ENCODE data around the gene FAM171A1.
"Not testable (repeated sequence)": the region's sequence is repeated elsewhere in the genome, so short reads cannot be mapped to it uniquely, and the experiment has no call there.

Gene FAM171A1

GRCh38 chr10:15342970-15343369 is 28.1 kb downstream of the FAM171A1 start:
- Histone ChIP-seq H3K4me3 (ENCODE audit: low read depth in 1 of 2, low read length in 2 of 2) (no peak overlapping the region), H3K27ac (ENCODE audit: low read depth, low read length) (no peak overlapping the region), H3K9ac (ENCODE audit: low read length) (no peak overlapping the region), H3K9me3 (ENCODE audit: low read length) (no peaks in the 10 kb centered on the region), H3K4me1 (ENCODE audit: insufficient read depth, low read length) (no peaks in the 10 kb centered on the region), H3K36me3 (ENCODE audit: insufficient read depth, low read length) (no peaks in the 10 kb centered on the region), H3K27me3 (ENCODE audit: control insufficient read depth in 1 of 2, insufficient read depth in 2 of 2, low read length in 2 of 2) (no peaks in the 10 kb centered on the region)

- no peaks in the 10 kb centered on the region for H3K36me3 ChIP-seq (ENCODE audit: insufficient read depth, low read length)
- H3K4me3 ChIP-seq (ENCODE audit: low read depth in 1 of 2, low read length in 2 of 2): no peak overlapping the region
- no peak overlapping the region for H3K27ac ChIP-seq (ENCODE audit: low read depth, low read length)
- no peak overlapping the region for H3K9ac ChIP-seq (ENCODE audit: low read length)
- no peaks in the 10 kb centered on the region for H3K4me1 ChIP-seq (ENCODE audit: insufficient read depth, low read length)
- no peaks in the 10 kb centered on the region for H3K9me3 ChIP-seq (ENCODE audit: low read length)
- H3K27me3 ChIP-seq (ENCODE audit: control insufficient read depth in 1 of 2, insufficient read depth in 2 of 2, low read length in 2 of 2): no peaks in the 10 kb centered on the region
Observed at GRCh38 chr10:15341502-15342128, 29.5 kb downstream of the FAM171A1 start.

- no peak overlapping the region for H3K27ac ChIP-seq (ENCODE audit: low read depth, low read length)
- no peaks in the 10 kb centered on the region for H3K27me3 ChIP-seq (ENCODE audit: control insufficient read depth in 1 of 2, insufficient read depth in 2 of 2, low read length in 2 of 2)
- H3K4me3 ChIP-seq (ENCODE audit: low read depth in 1 of 2, low read length in 2 of 2): no peak overlapping the region
- H3K9me3 ChIP-seq (ENCODE audit: low read length): no peaks in the 10 kb centered on the region
- no peaks in the 10 kb centered on the region for H3K36me3 ChIP-seq (ENCODE audit: insufficient read depth, low read length)
- H3K4me1 ChIP-seq (ENCODE audit: insufficient read depth, low read length): no peaks in the 10 kb centered on the region
- H3K9ac ChIP-seq (ENCODE audit: low read length): no peak overlapping the region
Observed at GRCh38 chr10:15339892-15340291, 31.2 kb downstream of the FAM171A1 start.

GRCh38 chr10:15337441-15337923 is 33.6 kb downstream of the FAM171A1 start:
- H3K36me3 ChIP-seq (ENCODE audit: insufficient read depth, low read length); H3K4me3 ChIP-seq (ENCODE audit: low read depth in 1 of 2, low read length in 2 of 2); H3K9me3 ChIP-seq (ENCODE audit: low read length); H3K4me1 ChIP-seq (ENCODE audit: insufficient read depth, low read length); H3K27ac ChIP-seq (ENCODE audit: low read depth, low read length); H3K27me3 ChIP-seq (ENCODE audit: control insufficient read depth in 1 of 2, insufficient read depth in 2 of 2, low read length in 2 of 2); H3K9ac ChIP-seq (ENCODE audit: low read length): not testable (repeated sequence)

GRCh38 chr10:15336211-15336610 is 34.9 kb downstream of the FAM171A1 start:
- H3K9me3 ChIP-seq (ENCODE audit: low read length): no peaks in the 10 kb centered on the region
- no peak overlapping the region for H3K9ac ChIP-seq (ENCODE audit: low read length)
- H3K4me1 ChIP-seq (ENCODE audit: insufficient read depth, low read length): no peaks in the 10 kb centered on the region
- no peak overlapping the region for H3K4me3 ChIP-seq (ENCODE audit: low read depth in 1 of 2, low read length in 2 of 2)
- no peak overlapping the region for H3K27ac ChIP-seq (ENCODE audit: low read depth, low read length)
- H3K27me3 ChIP-seq (ENCODE audit: control insufficient read depth in 1 of 2, insufficient read depth in 2 of 2, low read length in 2 of 2): no peaks in the 10 kb centered on the region
- H3K36me3 ChIP-seq (ENCODE audit: insufficient read depth, low read length): no peaks in the 10 kb centered on the region

- Histone ChIP-seq H3K4me1 (ENCODE audit: insufficient read depth, low read length) (no peaks in the 10 kb centered on the region), H3K27ac (ENCODE audit: low read depth, low read length) (no peak overlapping the region), H3K27me3 (ENCODE audit: control insufficient read depth in 1 of 2, insufficient read depth in 2 of 2, low read length in 2 of 2) (no peaks in the 10 kb centered on the region), H3K4me3 (ENCODE audit: low read depth in 1 of 2, low read length in 2 of 2) (no peak overlapping the region), H3K36me3 (ENCODE audit: insufficient read depth, low read length) (no peaks in the 10 kb centered on the region), H3K9me3 (ENCODE audit: low read length) (no peaks in the 10 kb centered on the region), H3K9ac (ENCODE audit: low read length) (no peak overlapping the region)
Observed at GRCh38 chr10:15335508-15335907, 35.6 kb downstream of the FAM171A1 start.

GRCh38 chr10:15334650-15335323 is 36.3 kb downstream of the FAM171A1 start:
- no peak overlapping the region for H3K27ac ChIP-seq (ENCODE audit: low read depth, low read length)
- H3K27me3 ChIP-seq (ENCODE audit: control insufficient read depth in 1 of 2, insufficient read depth in 2 of 2, low read length in 2 of 2): no peaks in the 10 kb centered on the region
- H3K4me1 ChIP-seq (ENCODE audit: insufficient read depth, low read length): no peaks in the 10 kb centered on the region
- no peaks in the 10 kb centered on the region for H3K9me3 ChIP-seq (ENCODE audit: low read length)
- no peak overlapping the region for H3K9ac ChIP-seq (ENCODE audit: low read length)
- H3K36me3 ChIP-seq (ENCODE audit: insufficient read depth, low read length): no peaks in the 10 kb centered on the region
- no peak overlapping the region for H3K4me3 ChIP-seq (ENCODE audit: low read depth in 1 of 2, low read length in 2 of 2)

GRCh38 chr10:15333909-15334649 is 37.0 kb downstream of the FAM171A1 start:
- Histone ChIP-seq H3K27ac (ENCODE audit: low read depth, low read length) (no peak overlapping the region), H3K9me3 (ENCODE audit: low read length) (no peaks in the 10 kb centered on the region), H3K9ac (ENCODE audit: low read length) (no peak overlapping the region), H3K36me3 (ENCODE audit: insufficient read depth, low read length) (no peaks in the 10 kb centered on the region), H3K4me1 (ENCODE audit: insufficient read depth, low read length) (no peaks in the 10 kb centered on the region), H3K27me3 (ENCODE audit: control insufficient read depth in 1 of 2, insufficient read depth in 2 of 2, low read length in 2 of 2) (no peaks in the 10 kb centered on the region), H3K4me3 (ENCODE audit: low read depth in 1 of 2, low read length in 2 of 2) (no peak overlapping the region)

GRCh38 chr10:15333181-15333580 is 37.9 kb downstream of the FAM171A1 start:
- not testable (repeated sequence) for H3K27me3 ChIP-seq (ENCODE audit: control insufficient read depth in 1 of 2, insufficient read depth in 2 of 2, low read length in 2 of 2); H3K27ac ChIP-seq (ENCODE audit: low read depth, low read length); H3K9me3 ChIP-seq (ENCODE audit: low read length); H3K4me3 ChIP-seq (ENCODE audit: low read depth in 1 of 2, low read length in 2 of 2); H3K36me3 ChIP-seq (ENCODE audit: insufficient read depth, low read length); H3K4me1 ChIP-seq (ENCODE audit: insufficient read depth, low read length); H3K9ac ChIP-seq (ENCODE audit: low read length)

- no peaks in the 10 kb centered on the region for H3K4me1 ChIP-seq (ENCODE audit: insufficient read depth, low read length)
- no peak overlapping the region for H3K9ac ChIP-seq (ENCODE audit: low read length)
- H3K9me3 ChIP-seq (ENCODE audit: low read length): no peaks in the 10 kb centered on the region
- H3K36me3 ChIP-seq (ENCODE audit: insufficient read depth, low read length): no peaks in the 10 kb centered on the region
- no peak overlapping the region for H3K27ac ChIP-seq (ENCODE audit: low read depth, low read length)
- H3K4me3 ChIP-seq (ENCODE audit: low read depth in 1 of 2, low read length in 2 of 2): no peak overlapping the region
- no peaks in the 10 kb centered on the region for H3K27me3 ChIP-seq (ENCODE audit: control insufficient read depth in 1 of 2, insufficient read depth in 2 of 2, low read length in 2 of 2)
Observed at GRCh38 chr10:15331461-15331860, 39.6 kb downstream of the FAM171A1 start.

GRCh38 chr10:15329437-15329836 is 41.7 kb downstream of the FAM171A1 start:
- Histone ChIP-seq H3K9ac (ENCODE audit: low read length) (no peak overlapping the region), H3K27ac (ENCODE audit: low read depth, low read length) (no peak overlapping the region), H3K36me3 (ENCODE audit: insufficient read depth, low read length) (no peaks in the 10 kb centered on the region), H3K9me3 (ENCODE audit: low read length) (no peaks in the 10 kb centered on the region), H3K4me3 (ENCODE audit: low read depth in 1 of 2, low read length in 2 of 2) (no peak overlapping the region), H3K4me1 (ENCODE audit: insufficient read depth, low read length) (no peaks in the 10 kb centered on the region), H3K27me3 (ENCODE audit: control insufficient read depth in 1 of 2, insufficient read depth in 2 of 2, low read length in 2 of 2) (no peaks in the 10 kb centered on the region)
